ENCODE measurements around the gene HASPIN.

DNA sequence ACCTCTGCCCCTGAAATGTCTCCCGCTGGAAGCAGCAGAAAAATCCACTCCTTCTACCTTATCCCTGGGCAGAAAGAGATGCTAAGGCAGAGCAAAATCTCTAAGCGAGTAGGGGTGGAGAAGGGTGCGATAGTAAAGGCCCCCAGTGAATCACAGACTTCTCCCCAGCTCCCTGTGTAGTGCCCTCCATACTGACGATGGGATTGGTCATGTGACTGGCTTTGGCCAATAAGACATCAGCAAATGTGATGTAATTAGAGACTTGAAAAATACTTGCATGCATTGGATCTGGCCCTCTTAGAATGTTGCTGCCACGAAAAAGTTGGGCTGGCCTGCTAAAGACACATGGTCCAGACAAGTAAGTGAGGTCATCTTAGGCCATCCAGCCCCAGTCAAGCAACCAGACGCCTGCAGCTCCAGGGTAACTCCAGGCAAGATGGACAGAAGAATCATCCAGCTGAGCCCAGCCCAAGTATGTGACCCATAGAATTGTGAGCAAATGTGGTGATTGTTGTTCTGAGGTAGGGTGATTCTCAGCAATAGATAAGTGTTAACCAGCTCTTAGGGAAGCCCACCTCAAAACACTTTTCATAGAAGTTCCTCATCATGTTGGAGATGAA, 36.0 kb downstream of the HASPIN start:
- TF ChIP-seq, protein P1, sequence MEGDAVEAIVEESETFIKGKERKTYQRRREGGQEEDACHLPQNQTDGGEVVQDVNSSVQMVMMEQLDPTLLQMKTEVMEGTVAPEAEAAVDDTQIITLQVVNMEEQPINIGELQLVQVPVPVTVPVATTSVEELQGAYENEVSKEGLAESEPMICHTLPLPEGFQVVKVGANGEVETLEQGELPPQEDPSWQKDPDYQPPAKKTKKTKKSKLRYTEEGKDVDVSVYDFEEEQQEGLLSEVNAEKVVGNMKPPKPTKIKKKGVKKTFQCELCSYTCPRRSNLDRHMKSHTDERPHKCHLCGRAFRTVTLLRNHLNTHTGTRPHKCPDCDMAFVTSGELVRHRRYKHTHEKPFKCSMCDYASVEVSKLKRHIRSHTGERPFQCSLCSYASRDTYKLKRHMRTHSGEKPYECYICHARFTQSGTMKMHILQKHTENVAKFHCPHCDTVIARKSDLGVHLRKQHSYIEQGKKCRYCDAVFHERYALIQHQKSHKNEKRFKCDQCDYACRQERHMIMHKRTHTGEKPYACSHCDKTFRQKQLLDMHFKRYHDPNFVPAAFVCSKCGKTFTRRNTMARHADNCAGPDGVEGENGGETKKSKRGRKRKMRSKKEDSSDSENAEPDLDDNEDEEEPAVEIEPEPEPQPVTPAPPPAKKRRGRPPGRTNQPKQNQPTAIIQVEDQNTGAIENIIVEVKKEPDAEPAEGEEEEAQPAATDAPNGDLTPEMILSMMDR (IDR thresholded peaks at IDR 0.05) = no peak
- no peak for TF ChIP-seq EZH2 (IDR thresholded peaks at IDR 0.05)
- TF ChIP-seq EZH2phosphoT487 (IDR thresholded peaks at IDR 0.05) = no peak

Data from neural progenitor cell (in vitro differentiated cells).